Effector memory CD4-positive, alpha-beta T cell (primary cell): Measurements from ENCODE around the gene RAX.

Experiments
- DNase-seq, 3 donors: peaks; one replicate each; pipeline ENCODE4 v3.0.0-alpha.2; 2020
- H3K27ac ChIP-seq: 2 replicates; pipeline ENCODE4 v1.7.0; 2013; ENCODE audit warnings: mild to moderate bottlenecking, low read length, moderate library complexity; ENCODE audit not compliant: insufficient read depth, poor library complexity, severe bottlenecking
- H3K27me3 ChIP-seq: replicated peaks from 2 replicates; pipeline ENCODE4 v1.7.0; 2013; ENCODE audit warnings: mild to moderate bottlenecking, low read length; ENCODE audit not compliant: insufficient read depth, control insufficient read depth, poor library complexity, severe bottlenecking
- H3K36me3 ChIP-seq: 2 replicates; pipeline ENCODE4 v1.7.0; 2013; ENCODE audit warnings: mild to moderate bottlenecking, low read length, moderate library complexity; ENCODE audit not compliant: control insufficient read depth, insufficient read depth
- H3K4me1 ChIP-seq: 2 replicates; pipeline ENCODE4 v1.7.0; 2013; ENCODE audit warnings: low read length, mild to moderate bottlenecking; ENCODE audit not compliant: control insufficient read depth, insufficient read depth, poor library complexity, severe bottlenecking
- H3K4me3 ChIP-seq: 2 replicates; pipeline ENCODE4 v1.7.0; 2013; ENCODE audit warnings: low read length, low read depth, mild to moderate bottlenecking; ENCODE audit not compliant: insufficient read depth, poor library complexity, severe bottlenecking
- H3K9me3 ChIP-seq: 2 replicates; pipeline ENCODE4 v1.7.0; 2013; ENCODE audit warnings: mild to moderate bottlenecking, low read length, moderate library complexity; ENCODE audit not compliant: control insufficient read depth

RAX gene

DNA sequence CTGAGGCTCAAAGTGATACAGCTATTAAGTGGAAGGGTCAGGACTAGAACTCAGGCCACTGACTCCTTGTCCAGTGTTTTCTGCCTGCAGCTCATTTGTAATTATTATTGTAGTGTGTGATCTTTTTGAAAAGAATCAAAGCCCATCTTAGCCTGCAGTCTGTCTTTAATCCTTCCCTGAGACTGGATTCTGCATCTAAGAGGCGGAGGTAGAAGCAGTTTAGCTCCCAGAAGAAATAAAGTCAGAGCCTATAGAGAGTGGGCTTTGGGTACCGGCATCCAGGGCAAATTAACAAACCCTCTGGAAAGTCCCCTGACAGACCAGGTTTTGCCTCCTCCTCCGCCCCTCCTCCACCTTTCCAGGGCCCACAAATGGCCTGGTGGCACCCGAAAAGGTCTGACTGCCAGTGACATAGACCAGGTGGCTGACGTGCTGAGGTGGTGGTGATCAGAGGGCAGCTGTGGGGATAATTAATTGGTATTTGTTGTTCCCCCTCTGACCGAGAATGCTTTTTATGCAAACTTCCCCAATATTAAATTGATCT lies 2.2 kb upstream of the RAX start:
- H3K4me3 ChIP-seq: no peak overlapping the region
- H3K27me3 ChIP-seq: peaks cover 44% of the 10 kb centered on the region
- no peaks in the 10 kb centered on the region for H3K9me3 ChIP-seq
- no peaks in the 10 kb centered on the region for H3K36me3 ChIP-seq
- peaks cover 15% of the 10 kb centered on the region for H3K4me1 ChIP-seq
- DNase-seq: no peak
- no peak overlapping the region for H3K27ac ChIP-seq

DNA sequence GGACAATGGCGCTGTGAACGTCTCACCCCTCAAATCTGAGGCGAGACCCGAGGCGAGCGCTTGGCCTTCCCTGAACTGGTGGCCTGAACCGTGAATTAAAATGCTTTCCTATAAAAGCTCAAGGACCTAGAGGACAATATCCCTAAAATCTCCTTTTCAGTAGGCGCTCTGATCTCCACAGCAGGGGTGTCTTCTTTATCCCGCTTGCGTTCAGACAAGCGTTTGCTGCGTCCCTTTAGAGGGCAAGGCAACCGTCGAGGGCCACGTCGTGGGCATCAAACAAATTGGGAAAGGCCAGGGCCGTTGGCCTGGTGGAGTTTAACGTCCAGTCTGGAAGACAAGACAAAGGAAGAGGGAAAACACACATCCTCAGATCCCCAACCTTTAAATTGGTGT lies 1.3 kb upstream of the RAX start:
- H3K4me3 ChIP-seq: no peak overlapping the region
- H3K4me1 ChIP-seq: peaks cover 15% of the 10 kb centered on the region
- peaks cover 49% of the 10 kb centered on the region for H3K27me3 ChIP-seq
- H3K27ac ChIP-seq: no peak overlapping the region
- H3K9me3 ChIP-seq: no peaks in the 10 kb centered on the region
- H3K36me3 ChIP-seq: no peaks in the 10 kb centered on the region
- no peak for DNase-seq

DNA sequence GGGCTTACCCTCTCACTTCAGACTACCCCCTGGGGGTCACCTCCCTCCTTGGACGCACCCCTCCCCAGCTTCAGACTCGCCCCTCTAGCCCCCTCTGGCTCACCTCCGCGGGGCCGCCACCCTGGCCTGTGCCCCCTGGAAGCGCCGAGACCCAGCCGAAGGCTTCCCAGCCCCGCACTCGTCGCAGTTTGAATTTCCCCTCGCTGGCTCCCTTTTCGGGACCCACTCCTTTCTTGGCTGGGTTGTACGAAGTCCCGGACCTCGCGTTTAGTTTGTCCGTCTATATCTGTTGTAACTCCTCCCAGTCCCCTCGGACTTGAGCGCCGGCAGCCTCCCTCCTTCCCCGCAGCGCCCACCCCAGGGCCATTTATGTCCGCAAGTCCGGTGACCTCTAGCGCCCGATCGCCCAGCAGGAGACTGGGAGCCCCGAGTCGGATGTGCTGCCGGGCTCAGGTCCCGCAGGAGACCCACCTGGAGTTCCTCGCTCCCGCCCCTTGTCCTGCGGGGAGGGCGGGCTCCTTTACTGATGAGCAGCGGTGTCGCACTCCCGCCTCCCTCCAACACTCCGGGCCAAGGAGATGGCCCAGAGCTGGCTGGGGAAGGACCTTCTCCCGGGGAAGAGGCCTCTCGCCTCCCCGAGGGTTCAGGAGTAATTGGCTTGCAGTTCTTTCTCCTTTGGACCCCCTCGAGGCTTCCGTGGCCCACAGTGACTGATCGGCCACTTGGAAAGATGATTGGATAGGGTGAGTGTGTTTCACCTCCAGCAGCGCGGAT lies 692 bp upstream of the RAX start:
- Histone ChIP-seq H3K9me3 (no peaks in the 10 kb centered on the region), H3K4me3 (no peak overlapping the region), H3K27me3 (peaks cover 49% of the 10 kb centered on the region), H3K36me3 (no peaks in the 10 kb centered on the region), H3K27ac (no peak overlapping the region), H3K4me1 (peaks cover 16% of the 10 kb centered on the region)
- DNase-seq: no peak

DNA sequence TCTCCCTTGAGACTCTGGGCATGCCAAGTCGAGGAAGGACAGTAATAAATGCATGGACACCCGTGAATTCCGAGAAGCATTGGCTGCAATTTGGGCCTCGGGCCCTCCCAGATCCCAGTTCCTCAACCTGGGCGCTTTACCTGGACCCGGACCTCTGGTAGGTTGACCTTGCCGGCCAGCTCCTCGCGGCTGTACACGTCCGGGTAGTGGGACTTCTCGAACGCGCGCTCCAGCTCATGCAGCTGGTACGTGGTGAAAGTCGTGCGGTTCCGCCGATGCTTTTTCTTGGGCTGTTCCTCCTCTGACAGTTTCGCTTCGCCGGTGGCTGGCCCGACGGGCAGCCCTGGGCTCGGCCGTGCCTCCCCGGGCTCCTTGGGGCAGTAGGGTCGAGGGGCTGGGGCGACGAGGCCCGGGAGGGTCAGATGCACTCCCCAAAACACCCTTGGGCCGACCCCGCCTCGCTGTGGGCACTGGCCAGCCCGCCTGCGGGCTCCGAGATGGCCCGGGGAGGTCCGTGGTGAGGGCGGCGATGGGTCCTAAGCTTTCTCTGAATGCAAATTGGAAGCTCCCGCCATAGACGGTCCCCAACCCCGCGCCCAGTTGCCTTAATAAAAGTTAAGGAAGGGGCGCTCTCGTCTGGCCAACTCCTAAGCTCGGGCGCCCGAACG lies 899 bp downstream of the RAX start:
- Histone ChIP-seq H3K27me3 (peaks cover 63% of the 10 kb centered on the region), H3K9me3 (no peaks in the 10 kb centered on the region), H3K27ac (no peak overlapping the region), H3K4me1 (peaks cover 21% of the 10 kb centered on the region), H3K4me3 (peak overlapping the region; percentile 17), H3K36me3 (no peaks in the 10 kb centered on the region)
- no peak for DNase-seq

DNA sequence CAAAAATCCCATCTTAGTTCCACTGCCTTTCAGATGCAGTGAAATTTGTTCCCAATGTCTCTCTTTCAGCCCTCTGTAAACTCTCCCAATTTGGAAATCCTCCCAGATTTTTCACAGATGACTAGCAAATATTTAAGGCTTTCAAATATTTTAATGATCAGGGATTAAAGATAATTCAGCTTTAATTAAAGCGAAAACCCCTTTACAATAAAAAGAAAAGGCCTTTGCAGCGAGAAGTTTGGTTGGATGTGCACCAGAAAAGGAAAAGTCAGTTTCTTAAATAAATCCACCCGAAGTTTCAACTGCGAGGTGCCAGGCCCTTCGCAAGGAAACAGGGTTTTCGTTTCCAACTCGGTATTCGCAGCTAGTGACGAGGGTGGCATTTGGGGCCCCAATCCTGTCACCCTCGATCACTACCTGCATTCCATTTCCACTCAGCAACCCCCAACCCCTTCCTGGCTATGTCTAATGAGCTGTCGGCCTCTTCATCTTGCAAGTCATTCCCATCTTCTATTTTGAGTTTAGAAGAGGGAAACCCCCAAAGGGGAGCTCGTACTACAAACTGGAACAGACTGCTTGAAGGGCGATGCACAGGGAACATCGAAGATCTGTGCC lies 1.5 kb downstream of the RAX start:
- H3K27ac ChIP-seq: no peak overlapping the region
- H3K36me3 ChIP-seq: no peaks in the 10 kb centered on the region
- no peaks in the 10 kb centered on the region for H3K9me3 ChIP-seq
- H3K4me1 ChIP-seq: peaks cover 21% of the 10 kb centered on the region
- H3K4me3 ChIP-seq: no peak overlapping the region
- H3K27me3 ChIP-seq: peaks cover 67% of the 10 kb centered on the region
- DNase-seq: no peak

DNA sequence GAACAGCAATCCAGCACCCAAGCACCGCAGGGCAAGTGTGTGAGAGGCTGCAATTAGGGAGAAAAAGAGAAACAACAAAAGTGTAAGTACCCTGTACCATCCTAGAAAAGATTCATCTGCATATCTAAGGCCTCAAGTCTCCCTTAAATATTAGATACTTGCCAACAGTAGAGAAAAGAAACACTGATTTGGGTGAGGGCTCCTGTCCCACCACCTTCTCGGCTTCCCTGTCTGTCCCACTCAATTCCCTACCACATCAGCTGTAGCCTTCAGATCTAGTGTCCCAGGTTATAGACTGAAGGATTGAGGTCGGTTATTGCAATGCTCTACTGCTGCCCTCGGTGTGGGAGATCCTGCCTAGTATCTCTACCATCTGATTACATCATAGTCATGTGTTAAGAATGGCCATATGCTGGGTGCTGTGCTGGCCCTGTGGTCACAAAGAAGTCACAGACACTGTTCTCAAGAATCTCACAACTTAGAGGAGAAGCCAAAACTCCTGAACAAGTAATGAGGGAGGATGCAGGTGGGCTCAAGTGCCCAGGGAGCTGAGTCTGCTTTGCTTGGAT lies 2.5 kb downstream of the RAX start:
- no peaks in the 10 kb centered on the region for H3K36me3 ChIP-seq
- no peaks in the 10 kb centered on the region for H3K9me3 ChIP-seq
- peaks cover 21% of the 10 kb centered on the region for H3K4me1 ChIP-seq
- H3K27ac ChIP-seq: no peak overlapping the region
- no peak for DNase-seq
- no peak overlapping the region for H3K4me3 ChIP-seq
- H3K27me3 ChIP-seq: peaks cover 73% of the 10 kb centered on the region

DNA sequence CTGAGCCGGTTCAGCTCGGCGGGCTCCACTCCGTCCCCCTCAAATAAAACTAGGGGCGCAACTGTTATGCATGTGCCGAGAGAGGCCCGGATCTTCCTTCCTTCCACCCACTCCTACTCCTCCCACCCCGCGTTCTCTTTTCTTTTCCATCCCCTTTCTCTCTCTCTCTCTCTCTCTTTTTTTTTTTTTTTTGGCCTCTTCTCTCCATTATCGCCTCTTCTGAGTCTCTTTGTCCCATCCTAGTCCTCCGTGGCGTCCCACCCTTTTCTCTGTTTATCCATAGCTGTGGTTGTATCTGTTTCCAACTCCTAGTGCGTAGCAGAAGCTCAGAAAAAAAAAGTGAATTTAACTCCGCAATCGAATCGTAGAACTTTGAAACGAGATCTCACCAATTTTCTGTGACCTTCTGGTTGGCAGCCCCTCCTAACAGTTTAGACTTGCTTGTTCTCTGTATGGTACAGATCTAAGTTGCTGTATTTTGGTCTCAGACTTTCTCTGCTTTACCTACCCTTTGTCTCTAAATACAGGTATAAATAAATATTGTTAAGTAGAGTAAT lies 3.6 kb downstream of the RAX start:
- no peaks in the 10 kb centered on the region for H3K36me3 ChIP-seq
- no peak overlapping the region for H3K27ac ChIP-seq
- no peak for DNase-seq
- H3K4me1 ChIP-seq: peaks cover 26% of the 10 kb centered on the region
- no peak overlapping the region for H3K4me3 ChIP-seq
- H3K27me3 ChIP-seq: peaks cover 76% of the 10 kb centered on the region
- no peaks in the 10 kb centered on the region for H3K9me3 ChIP-seq

DNA sequence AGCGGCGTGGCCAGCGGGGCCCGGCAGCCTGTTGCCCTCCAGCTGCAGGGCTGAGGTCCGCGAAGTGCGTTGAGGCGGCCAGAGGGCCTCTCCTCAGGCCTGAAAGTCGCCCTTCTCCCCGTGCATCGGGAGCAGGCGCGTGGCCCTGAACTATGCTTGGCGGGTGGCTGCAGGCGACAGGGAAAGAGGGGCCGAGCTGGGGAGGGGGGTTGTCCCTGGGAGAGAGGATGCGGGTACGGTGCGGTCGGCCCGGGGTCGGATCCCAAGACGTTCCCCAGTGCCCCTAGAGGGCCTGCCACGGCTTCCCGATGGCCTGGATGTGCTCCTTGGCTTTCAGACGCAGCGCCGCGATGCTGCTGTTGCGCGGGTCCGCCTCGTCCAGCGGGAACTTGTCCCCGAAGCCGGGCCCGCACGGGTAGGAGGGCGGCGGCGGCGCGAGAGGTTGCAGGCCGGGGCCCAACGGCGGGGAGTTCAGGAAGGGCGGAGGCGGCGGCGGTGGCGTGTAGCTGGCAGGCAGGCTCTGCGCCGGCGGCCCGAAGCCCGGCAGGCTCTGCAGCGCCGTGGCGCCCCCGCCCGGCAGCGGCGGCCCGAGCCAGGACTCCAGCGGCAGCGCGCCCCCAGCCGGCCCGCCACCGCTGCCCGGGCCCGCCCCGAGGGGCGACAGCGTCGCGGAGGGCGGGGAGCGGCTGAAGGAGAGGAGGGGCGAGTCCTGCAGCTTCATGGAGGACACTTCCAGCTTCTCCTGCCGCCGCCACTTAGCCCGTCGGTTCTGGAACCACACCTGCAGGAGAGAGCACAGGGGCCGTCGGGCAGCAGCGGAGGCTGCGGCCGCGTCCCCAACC lies 4.3 kb downstream of the RAX start:
- DNase-seq: no peak
- H3K27me3 ChIP-seq: peaks cover 69% of the 10 kb centered on the region
- H3K4me3 ChIP-seq: no peak overlapping the region
- H3K27ac ChIP-seq: no peak overlapping the region
- peaks cover 27% of the 10 kb centered on the region for H3K4me1 ChIP-seq
- no peaks in the 10 kb centered on the region for H3K9me3 ChIP-seq
- H3K36me3 ChIP-seq: no peaks in the 10 kb centered on the region

DNA sequence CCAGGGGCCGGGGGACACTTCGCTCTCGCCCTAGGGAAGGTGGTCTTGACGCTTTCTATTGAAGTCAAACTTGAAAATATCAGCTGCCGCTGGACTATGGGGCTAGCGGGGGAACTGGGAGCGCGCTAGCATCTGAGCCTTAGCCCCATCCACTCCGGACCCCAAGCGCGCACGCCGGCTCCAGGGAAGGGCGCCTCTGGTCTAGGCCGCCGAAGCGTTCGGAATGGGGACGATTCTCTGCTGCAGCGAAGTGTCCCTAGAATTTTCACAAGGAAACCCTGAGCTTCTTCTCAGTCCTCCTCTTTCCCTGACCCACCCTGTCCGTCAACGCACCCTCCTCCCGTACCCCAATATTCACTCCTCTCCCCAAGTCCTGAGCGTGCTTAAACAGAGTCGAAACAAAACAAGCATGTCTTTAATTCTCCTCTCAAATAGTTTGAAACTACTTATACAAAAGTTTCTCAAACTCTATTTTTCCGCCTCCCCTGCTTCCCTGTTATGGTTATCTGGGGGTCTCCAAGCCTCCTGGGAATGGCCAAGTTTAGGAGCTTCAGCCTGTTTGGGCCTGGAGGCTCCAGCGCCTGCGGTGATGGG lies 5.0 kb downstream of the RAX start:
- H3K36me3 ChIP-seq: no peaks in the 10 kb centered on the region
- no peak overlapping the region for H3K4me3 ChIP-seq
- H3K27me3 ChIP-seq: peaks cover 63% of the 10 kb centered on the region
- H3K4me1 ChIP-seq: peaks cover 22% of the 10 kb centered on the region
- no peaks in the 10 kb centered on the region for H3K9me3 ChIP-seq
- H3K27ac ChIP-seq: no peak overlapping the region
- no peak for DNase-seq
